COR-L47 (cell line): ENCODE data around the gene CWF19L2.
"Not testable (repeated sequence)": the region's sequence is repeated elsewhere in the genome, so short reads cannot be mapped to it uniquely, and the experiment has no call there.

Experiments used
- DNase-seq: peaks from one replicate; lab custom pipeline; 2025; lab: John Stamatoyannopoulos, UW

CWF19L2 gene

DNA sequence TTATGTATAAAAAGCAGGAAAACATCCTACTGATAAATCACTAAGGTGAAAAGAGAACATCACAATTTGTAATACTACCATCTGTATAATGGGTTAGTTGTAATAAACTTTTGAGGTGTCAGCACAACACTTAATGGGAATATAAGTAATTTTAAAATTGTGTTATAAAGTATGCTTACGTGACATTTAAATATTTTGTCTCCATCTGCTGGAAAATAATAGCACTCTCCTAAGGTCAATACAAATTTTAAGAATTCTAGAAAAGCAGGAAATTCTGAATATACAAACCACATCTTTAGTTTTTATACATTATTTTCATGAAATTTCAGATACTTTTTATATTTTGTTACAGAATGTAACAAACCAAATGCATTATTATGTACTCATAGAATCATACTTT, 19.5 kb downstream of the CWF19L2 start:
- DNase-seq = no peak

DNA sequence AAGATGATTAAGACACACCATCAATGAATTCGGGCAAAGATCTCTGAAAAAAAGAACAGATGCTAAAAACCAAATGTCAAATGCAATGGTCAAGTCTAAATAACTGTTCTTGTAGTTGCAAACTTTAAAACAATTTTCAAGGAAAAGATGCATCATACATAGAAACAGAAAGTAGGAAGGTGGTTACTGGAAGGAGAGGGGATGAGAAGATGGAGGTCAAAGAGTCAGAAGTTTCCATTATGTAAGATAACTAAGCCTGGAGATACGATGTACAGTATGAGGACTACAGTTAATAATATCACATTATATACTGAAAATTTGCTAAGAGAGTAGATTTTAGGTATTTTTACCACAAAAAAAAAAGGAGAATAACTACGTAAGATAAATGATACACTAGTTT, 27.1 kb downstream of the CWF19L2 start:
- DNase-seq = no peak

DNA sequence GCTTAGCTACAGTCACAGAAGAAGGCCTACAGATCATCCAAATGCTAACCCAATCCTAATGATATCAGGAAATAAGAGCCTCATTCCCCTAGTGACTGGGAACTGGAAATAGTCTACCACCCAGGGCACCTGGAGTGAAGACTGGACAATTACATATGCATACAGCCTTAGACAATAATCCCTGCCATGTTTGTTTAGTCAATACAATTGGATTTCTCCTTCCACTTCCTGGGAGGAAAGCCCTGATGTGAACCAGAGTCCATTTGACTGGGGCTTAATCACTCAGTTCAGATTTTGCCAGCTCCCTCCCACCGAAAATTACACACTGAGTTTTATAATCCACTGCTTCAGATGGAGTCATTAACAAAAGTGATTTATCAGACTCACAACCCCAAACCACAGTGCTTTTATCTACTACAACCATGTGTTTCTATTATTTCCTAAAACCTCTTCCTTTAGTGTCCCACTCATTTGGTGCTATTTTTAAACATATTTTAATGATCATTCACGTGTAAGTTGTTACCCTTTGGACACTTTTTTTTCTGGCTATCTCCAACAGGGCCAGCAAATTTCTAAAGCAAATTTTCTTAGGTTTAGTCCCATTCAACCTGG, 29.9 kb downstream of the CWF19L2 start:
- DNase-seq = peak; percentile 12

DNA sequence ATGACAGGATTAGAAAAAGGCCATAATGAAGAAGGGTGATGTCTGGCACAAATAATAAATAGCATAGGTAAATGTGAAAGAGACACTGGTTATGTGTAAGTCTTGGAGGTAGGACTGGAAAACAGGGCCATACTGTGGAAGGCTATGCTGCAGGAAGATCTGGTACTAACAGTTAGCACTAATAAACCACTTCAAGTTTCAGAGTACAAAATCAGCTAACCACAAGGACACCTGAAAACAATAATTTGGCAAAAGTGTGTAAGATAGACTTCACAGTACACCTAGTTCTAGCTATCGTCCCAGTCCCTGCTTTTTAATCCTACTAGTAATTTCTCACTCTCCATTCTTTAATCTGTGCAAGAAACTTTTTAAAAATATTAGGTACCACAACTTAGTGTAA, 44.3 kb downstream of the CWF19L2 start:
- no peak for DNase-seq

DNA sequence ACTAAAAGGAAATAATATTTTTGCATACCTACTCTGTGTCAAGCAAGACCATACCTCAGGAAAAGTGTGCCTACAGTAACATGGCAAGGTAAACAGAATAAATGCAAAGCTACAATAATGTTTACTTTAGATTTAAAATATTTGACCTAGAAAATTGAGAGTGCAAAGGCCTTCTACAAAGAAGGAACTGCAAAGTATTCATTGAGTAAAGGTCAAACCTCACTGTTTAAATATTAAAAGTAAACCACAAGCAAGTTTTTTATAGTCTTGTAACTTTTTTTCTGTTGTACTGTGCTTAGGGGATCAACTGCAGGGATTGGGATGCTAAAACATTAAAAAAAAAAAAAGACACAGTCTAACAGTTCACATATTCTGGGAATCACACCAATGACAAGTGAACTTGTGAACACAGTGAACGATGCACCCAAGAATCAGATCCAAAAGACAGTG, 48.8 kb downstream of the CWF19L2 start:
- no peak for DNase-seq

DNA sequence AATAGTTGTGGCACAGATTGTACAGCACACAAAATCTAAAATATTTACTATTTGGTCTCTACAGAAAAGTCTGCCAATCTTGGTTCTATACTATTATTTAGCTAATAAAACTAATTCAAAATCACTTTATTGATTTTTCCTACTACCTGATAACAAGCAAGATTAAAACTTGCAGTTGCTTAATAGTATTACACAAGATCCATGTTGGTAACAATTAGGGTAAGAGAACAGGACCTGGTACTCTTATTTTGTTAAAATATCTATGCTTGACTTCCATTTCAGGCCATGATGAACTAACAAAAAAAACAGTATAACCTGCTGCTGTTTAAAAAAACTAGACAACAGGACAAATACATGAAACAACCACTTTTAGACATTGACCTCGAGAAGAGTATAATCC, 52.4 kb downstream of the CWF19L2 start:
- DNase-seq = no peak

DNA sequence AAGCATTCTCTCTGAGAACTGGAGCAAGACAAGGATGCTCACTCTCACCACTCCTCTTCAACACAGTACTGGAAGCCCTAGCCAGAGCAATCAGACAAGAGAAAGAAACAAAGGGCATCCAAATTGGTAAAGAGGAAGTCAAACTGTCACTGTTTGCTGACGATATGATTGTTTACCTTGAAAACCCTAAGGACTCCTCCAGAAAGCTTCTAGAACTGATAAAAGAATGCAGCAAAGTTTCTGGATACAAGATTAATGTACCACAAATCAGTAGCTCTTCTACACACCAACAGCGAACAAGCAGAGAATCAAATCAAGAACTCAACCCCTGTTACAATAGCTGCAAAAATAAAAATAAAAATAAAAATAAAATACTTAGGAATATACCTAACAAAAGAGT, 56.5 kb downstream of the CWF19L2 start:
- DNase-seq = not testable (repeated sequence)

DNA sequence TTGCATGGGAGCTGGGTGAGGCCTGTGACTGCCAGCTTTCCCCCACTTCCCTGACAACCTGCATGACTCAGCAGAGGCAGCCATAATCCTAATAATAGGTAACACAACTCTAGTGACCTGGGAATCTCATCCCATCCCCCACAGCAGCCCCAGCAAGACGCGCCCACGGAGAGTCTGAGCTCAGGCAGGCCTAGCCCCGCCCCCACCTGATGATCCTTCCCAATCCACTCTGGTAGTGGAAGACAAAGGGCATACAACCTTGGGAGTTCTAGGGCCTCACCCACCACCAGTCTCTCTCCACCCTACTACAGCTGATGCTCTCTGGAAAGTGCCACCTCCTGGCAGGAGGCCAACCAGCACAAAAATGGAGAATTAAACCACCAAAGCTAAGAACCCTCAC, 60.3 kb downstream of the CWF19L2 start:
- DNase-seq = no peak

DNA sequence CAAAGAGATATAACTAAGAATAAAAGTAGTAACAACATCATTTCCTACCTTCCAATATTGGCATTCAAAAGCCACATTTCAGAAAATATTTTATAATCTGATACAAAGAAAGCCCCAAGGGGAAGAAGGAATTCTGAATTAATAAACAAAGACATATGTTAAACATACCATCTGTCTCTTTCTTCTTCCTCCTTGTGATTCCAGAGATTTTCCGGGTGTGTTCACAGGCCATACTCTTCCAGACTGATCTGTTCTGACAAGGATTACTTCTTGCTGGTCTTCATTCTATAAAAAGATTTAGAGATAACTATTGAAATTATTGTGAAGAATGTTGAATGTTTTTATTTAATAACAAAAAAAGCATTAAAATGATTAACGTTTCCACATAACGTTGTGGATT, 65.0 kb downstream of the CWF19L2 start:
- DNase-seq = no peak

DNA sequence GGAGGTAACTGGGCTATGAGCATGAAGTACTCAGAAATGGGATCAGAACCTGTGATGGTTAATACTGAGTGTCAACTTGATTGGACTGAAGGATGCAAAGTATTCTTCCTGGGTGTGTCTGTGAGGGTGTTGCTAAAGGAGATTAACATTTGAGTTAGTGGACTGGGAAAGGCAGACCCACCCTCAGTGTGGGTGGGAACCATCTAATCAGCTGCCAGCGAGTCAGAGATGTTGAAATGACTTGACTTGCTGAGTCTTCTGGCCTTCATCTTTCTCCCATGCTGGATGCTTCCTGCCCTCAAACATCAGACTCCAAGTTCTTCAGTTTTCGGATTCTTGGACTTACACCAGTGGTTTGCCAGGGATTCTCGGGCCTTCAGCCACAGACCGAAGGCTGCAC, 66.9 kb downstream of the CWF19L2 start:
- not testable (repeated sequence) for DNase-seq

DNA sequence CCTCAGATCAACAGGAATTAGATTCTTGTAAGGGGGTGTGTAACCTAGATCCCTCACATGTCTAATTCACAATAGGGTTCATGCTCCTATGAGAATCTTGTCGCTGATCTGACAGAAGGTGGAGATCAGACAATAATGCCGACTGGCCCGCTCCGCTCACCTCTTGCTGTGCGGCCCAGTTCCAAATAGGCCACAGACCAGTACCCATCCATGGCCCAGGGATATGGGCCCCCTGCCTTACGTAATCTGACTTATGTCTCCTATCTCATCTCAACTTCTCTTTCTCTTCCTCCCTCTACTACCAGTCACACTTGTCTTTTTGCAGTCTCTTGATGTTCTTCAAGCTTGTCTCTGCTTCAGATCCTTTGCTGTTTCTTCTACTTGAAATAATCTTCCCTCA, 70.0 kb downstream of the CWF19L2 start:
- DNase-seq = no peak

DNA sequence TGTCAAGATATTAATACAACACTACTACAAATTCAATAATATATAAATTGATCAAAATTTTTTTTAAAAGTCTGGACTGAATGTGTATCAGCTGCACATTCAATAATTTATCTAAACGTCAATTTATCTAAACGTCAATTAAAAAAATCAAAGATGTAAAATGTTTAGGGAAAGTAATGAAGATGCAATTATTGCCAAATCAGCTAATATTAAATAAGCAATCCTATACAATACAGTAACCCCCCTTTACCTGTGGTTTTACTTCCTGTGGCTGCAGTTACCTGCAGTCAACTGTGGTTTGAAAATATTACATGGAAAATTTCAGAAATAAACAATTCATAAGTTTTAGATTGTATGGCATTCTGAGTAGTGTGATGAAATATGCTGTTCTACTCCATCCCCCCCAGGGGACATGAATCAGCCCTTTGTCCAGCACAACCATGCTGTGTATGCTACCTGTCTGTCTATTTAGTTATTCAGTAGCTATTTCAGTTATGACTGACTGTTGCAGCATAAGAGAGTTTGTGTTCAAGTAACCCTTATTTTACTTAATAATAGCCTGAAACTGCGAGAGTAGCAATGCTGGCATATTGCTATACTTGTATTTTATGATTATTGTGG, 72.2 kb downstream of the CWF19L2 start:
- DNase-seq = no peak

DNA sequence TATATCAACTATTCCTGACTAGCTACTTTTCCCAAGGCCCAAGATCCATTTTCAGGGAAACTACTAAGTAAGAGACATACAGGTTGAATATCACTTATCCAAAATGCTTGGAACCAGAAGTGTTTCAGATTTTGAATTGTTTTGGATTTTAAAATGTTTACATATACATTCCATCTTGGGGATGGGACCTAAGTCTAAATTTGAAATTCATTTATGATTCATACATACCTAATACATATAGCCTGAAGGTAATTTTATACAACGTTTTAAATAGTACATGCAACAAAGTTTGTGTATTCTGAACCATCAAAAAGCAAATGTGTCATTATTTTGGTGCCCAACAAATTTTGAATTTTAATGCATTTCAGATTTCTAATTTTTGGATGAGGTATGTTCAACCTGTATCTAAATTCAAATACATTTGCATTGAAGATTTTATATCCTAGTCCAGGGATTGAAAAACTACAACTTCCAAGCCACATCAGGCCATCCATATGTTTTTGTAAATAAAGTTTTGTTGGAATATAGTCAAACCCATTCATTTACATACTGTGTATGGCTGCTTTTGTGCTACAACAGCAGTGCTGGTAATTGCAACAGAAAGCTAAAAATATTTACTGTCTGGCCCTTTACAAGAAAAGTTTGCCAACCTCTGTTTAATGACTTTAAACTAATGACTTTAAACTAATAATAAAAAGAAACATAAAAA, 73.3 kb downstream of the CWF19L2 start:
- no peak for DNase-seq

DNA sequence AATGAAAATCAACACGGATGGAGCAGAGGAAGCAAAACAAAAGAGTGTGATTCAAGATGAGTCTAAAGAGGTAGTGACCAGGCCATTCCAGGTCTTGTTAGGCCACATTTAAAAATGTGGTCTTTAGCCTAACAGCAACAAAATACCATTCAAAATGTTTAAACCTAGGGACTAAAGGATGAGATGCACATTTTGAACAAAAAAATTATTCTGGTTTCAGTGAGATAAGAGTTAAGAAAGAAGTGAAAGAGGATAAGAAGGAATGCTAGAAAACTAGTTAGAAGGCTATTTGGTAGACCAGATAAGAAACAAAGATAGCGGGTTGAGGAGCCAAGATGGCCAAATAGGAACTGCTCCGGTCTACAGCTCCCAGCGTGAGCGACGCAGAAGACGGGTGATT, 85.2 kb downstream of the CWF19L2 start:
- DNase-seq = no peak

DNA sequence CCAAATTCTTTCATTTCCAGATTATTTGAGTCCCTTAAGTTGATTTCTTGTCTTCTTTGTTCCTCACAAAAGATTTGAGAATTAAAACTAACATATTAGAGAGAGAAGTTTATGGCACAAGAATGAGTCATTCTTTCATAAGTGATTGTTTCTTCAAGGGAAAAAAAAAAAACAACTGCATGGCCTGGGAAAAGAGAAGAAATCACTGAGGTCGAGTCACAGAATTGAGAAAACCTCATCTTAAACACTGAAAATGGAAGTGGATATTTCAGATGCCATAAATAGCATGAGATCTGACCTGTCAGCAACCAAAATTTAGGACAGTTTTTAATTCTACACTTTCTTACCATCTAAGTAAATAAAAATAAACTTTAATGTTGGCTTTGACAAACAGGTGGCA, 87.2 kb downstream of the CWF19L2 start:
- no peak for DNase-seq

DNA sequence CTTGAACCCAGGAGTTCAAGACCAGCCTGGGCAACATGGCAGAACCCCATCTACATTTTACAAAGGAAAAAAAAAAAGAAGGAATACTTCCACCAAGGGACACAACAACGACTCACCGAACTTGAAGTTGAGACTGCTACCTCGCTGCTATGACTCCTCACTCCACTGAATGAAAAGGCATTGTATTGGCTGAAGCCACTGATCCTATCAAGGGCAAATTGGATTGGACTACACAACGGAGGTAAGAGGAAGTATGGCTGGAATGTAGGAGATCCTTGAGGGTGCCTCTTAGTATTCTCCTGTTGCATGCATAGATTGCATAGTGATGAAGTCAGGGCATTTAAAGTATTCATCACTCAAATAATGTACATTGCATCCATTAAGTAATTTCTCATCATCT, 97.9 kb downstream of the CWF19L2 start:
- DNase-seq = no peak

DNA sequence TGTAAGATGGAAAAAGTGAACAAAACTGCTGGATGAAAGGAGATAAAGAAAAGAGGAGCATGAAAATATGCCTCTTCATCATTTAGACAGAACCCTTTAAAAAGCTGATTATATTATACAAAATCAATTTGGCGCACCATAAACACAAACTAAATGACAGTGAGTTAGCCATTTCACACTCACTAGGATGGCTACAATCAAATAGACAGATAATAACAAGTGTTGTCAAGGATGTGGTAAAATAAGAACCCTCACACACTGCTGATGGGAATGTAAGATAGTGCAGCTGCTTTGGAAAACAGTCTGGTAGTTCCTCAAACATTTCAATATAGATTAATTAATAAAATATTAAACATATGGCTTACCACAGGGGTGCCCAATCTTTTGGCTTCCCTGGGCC, 99.7 kb downstream of the CWF19L2 start:
- no peak for DNase-seq

DNA sequence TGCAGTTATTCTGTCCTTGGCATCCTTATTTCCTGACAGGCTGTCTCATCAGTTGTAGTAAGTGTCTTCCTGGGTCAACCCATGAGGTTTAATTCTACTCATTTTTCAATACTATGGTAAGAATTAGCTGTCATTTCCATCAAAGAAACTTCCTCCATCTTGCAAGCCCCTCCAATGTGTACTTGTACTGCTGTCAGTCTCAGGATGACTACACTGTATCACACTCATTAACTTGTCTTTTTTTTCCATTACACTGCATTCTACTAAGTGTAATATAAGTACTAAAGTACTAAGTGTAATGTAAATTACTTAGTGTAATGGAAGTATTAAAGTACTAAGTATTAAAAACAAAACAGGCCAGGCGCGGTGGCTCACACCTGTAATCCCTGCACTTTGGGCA, 102.8 kb downstream of the CWF19L2 start:
- DNase-seq = no peak

DNA sequence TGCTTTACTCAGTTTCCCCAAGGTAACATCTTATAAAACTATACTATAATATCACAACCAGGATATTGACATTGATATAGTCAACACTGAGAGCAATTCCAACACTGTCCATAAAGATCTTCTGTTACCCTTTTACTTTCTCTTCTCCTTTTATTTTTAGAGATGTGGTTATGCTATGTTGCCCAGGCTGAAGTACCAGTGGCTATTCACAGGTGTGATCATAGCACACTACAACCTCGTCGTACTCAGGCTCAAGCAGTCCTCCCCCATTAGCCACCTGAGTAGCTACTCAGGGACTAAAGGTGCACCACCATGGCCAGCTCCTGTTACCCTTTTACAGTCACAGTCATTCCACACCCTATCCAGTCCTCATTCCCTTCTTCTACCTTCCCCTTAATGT, 119.7 kb downstream of the CWF19L2 start:
- DNase-seq = no peak

DNA sequence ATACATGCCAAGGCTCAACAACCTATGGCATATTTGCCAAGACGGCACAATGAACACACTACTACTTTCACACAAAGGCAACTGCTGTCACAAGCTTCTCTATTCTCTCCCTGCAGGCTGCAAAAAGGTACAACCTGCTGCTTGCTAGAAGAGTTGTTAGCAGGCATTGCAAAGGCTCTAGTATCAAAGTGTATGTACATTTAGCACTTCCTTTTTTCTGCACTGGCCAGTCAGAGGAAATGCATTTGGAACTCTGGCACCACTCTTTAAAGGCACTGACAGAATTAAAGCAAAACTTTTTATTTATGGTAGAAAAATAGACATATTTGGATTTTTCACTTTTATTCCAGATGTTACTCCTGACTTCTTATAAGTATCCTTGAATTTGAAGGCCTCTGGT, 125.9 kb downstream of the CWF19L2 start:
- DNase-seq = no peak

DNA sequence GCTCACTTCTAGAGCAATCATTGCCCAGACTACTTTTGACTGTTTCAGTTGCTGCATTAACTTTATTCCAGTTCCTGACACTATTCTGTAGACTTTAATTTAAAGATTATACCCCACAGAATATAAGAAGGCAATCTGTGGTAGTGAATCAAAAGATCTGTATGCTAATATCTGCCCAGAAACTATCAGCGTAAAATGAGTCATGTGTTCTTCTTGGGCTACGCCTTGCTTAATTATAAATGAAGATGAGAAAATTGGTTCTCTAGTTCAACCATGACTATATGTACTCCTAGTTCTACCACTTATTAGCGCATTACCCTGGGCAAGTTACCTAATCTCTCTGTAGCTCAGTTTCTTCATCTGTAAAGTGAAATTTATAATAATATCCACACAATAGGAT, 128.5 kb downstream of the CWF19L2 start:
- DNase-seq = no peak

DNA sequence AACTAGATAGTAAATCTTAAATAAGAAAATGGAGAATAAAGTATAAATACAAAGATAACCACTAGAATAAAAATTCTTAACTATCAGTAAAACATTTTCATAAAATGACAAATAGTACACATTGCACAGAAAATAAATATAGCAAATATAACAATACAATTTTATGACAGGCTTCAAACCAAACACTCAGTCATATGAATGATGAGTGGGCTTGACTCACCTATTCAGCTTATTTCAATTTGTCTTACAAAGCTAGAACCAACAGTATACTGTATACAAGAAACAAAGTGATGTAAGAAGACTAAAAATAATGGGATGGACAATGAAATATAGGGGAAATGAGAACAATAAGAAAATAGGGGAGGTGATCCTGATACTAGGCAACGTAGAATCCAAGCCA, 141.2 kb downstream of the CWF19L2 start:
- no peak for DNase-seq

DNA sequence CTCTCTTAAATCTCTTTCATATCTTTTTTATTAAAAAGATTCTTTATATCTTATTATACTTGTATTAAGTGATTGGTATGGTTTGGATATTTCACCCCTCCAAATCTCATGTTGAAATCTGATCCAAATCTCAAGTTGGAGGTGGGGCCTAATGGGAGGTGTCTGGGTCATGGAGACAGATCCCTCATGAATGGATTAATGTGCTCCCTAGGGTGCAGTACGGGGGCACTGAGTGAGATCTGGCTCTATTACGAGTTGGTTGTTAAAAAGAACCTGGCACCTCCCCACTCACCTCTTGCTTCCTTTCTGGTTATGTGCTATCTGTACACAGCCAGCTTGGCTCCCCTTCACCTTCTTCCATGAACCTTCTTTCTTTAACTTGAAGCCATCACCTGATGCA, 149.6 kb downstream of the CWF19L2 start:
- no peak for DNase-seq

DNA sequence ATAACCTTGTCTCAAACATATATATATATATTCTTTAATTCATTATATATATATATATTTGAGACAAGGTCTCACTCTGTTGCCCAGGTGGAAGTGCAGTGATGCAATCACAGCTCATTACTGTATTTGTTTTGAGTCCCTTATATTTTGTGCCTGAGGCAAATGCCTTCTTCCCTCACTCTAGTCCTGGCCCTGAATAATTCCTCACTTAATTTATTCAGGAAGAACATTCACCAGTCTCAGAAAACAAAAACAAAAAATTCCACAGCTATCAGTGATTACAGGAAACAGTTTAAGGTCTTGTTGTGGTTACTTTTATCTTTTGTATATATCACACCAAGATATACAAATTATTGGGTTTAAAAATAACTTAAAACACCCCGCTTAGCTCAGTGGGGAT, 155.7 kb downstream of the CWF19L2 start:
- DNase-seq = no peak
